GM04504 (cell line): ENCODE measurements around the gene BAG1.

Source experiments
- DNase-seq: peaks from one replicate; pipeline ENCODE4 v3.0.0-alpha.2; 2012; ENCODE audit warnings: low read depth

Gene BAG1

DNA sequence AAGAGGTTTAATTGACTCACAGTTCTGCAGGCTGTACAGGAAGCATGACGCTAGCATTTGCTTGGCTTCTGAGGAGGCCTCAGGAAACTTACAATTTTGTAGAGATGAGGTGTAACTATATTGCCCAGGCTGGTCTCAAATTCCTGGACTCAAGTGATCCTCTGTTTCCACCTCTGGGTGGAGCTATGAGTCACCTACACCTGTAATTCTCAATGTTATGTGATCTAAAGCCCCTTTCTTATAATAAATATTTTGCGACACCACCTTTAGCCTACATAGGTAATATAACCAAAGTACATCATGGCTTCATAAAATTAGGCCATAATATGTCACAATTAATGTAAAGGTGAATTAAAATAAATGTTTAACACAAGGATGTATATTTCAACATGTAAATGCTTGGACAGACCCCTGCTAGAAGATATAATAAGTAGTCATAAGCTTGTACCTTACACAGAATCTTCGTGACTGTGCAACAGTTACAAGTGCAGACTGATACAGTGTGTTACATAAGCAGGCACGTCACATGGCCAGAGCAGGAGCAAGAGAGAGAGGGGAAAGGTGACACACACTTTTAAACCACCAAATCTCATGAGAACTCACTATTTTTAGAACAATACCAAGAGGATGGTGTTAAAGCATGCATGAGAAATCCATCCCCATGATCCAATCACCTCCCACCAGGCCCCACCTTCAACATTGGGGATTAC, 54.3 kb downstream of the BAG1 start:
- DNase-seq: no peak

- no peak for DNase-seq
Measured at GRCh38 chr9:33209394-33209793, 55.1 kb downstream of the BAG1 start.

DNA sequence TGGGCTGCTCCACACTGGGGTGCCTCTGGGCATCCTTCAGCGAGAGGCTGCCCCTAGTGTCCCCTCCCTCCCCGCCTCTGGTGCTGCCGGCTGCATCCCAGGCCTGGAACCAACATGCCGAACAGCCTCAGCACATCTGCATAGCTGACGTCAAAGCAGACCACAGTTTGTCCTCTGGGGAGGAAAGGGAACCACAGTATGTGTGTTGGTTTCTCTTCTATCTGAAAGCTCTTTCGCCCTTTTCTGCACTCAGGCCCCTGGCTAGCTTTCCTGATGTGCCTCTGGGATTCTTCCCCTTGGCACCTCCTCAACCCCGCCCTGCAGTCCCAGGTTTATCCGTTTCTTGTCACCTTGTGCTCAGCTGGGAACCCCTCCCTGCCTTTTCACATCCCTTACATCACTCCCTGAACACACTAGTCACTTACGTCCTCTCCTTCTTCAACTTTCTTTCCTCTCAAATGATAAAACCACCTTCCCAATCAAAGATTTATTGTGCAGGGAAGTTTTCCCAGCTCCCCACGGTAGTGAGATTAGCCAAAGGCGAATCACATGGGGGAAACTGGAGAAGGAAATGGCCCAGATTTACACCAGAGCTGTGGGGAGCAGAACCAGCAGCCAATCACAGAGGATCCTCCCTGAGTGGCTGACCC, 61.8 kb downstream of the BAG1 start:
- DNase-seq: no peak
